ENCODE measurements around the gene PDX1. TPM values are rescaled to one million over a fixed set of nuclear protein-coding genes. Genes with fewer than 3 reads are reported as not detected.
"Not testable (repeated sequence)": the region's sequence is repeated elsewhere in the genome, so short reads cannot be mapped to it uniquely, and the experiment has no call there.

The PDX1 gene
- total RNA-seq, 4 donors from 2014 or later, result not detected

DNA sequence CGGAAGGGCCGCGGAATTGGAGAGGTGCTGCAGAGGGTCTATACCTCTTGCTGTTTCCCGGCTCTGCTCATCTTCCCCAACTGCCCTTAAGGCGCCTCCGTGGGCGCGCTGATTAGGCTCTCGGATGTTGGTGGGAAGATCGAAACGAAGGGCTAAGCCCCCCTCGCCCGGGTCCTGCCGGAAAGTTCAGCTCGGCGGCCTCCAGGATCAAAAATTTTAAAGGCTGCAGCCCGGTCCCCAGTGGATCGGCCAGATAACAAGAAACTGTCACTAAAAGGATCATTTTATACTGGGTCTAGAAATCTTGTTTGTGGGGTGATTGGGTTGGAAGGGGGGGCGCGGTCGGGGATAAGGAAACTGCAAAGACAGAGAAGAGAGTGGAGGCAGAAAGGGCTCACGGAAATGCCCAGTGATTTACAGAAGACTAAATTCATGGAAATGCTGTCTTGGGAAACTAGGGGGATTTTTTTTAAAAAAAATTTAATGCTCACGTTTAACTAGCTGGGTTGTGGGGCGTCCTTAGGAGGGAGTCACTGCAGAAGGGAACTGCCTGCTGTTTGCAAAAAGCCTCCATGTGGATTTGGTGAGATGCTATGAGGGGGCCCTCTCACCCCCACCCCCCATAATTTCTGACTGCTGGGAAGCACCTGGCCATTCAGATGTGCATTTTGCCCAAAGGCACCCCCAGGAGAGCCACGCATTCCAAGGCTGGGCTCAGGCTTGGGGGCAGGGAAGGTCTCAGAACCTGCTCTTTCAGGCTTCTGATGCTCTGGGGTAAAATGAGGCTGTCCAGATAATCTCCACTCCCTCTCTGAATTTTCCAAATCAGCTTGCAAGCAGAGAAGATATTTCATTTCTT, 41.7 kb downstream of the PDX1 start:
- Histone ChIP-seq H3K4me3 (peak overlapping the region; percentile 45), H3K9me3 (no peaks in the 10 kb centered on the region), H3K4me1 (peaks cover 23% of the 10 kb centered on the region), H3K27ac (no peak overlapping the region), H3K36me3 (no peaks in the 10 kb centered on the region), H3K27me3 (peaks cover 94% of the 10 kb centered on the region)
- TF ChIP-seq POLR2A (IDR thresholded peaks at IDR 0.05) (no peak), EP300 (IDR thresholded peaks at IDR 0.05) (no peak)
- DNase-seq (ENCODE audit: low spot score in 2 of 2), result no peak
- WGBS, result 12% methylated on average over 22 of the region's 25 CpGs

DNA sequence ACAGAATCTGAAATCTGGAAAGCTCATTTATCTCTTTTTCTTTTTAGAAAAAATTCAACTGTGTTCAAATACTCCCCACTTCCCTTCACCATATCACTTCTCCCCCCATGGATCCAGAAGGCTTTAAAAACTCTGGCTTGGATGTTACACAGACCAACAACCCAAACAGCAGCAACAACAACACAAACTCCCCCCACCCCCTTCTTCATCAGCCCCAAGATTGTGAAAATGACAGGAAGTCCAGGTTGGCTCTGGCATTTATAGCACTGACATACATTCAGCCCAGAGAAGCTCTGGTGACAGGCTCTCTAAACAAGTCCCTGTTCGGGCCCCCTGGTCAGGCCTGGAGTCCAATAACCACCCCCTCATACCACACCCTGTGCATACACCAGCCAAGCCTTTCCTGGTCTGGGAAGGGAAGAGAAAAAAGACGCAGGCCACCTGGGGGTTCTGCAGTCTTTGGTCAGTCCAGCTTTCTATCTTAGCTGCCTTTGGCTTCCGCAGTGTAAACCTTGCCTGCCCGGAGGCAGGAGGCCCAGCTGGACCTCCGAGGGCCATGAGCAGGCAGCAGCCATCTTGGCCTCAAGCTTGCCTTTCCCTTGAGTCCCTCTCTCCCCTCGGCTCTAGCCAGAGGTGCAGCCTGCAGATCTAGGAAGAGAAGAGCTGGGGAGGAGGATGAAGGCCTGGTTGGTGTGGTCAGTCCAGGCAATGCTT, 42.5 kb downstream of the PDX1 start:
- 68% methylated on average over 5 of the region's 6 CpGs for WGBS
- no peak overlapping the region for H3K27ac ChIP-seq
- peaks cover 94% of the 10 kb centered on the region for H3K27me3 ChIP-seq
- peak in 1 of 2 donors; percentile 43 for DNase-seq (ENCODE audit: low spot score in 2 of 2)
- H3K36me3 ChIP-seq, result no peaks in the 10 kb centered on the region
- peaks cover 32% of the 10 kb centered on the region for H3K4me1 ChIP-seq
- H3K4me3 ChIP-seq, result no peak overlapping the region
- TF ChIP-seq, protein P1, sequence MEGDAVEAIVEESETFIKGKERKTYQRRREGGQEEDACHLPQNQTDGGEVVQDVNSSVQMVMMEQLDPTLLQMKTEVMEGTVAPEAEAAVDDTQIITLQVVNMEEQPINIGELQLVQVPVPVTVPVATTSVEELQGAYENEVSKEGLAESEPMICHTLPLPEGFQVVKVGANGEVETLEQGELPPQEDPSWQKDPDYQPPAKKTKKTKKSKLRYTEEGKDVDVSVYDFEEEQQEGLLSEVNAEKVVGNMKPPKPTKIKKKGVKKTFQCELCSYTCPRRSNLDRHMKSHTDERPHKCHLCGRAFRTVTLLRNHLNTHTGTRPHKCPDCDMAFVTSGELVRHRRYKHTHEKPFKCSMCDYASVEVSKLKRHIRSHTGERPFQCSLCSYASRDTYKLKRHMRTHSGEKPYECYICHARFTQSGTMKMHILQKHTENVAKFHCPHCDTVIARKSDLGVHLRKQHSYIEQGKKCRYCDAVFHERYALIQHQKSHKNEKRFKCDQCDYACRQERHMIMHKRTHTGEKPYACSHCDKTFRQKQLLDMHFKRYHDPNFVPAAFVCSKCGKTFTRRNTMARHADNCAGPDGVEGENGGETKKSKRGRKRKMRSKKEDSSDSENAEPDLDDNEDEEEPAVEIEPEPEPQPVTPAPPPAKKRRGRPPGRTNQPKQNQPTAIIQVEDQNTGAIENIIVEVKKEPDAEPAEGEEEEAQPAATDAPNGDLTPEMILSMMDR (IDR thresholded peaks at IDR 0.05), result no peak
- no peak for TF ChIP-seq POLR2AphosphoS5 (IDR thresholded peaks at IDR 0.05)
- no peak for TF ChIP-seq EP300 (IDR thresholded peaks at IDR 0.05)
- TF ChIP-seq POLR2A (IDR thresholded peaks at IDR 0.05), result no peak
- no peaks in the 10 kb centered on the region for H3K9me3 ChIP-seq

DNA sequence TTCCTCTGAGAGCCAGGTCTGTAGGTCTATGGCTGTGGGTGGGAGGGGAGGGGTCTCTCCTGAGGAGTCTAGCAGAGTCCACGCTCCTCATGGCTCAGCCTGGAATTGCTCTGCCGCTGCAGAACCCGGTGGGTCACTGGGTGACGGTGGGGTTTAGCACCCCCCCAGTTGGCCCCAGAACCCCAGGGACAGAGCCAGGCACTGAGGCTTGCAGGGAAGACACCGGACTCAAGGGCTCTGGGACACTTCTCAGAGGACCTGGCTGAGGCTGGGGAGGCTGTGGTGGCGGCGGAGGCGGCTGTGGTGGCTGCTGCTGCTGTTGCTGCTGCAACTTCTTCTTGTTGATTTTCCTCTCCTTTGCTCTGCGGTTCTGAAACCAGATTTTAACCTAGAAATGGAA, 43.2 kb downstream of the PDX1 start:
- peak in 1 of 2 donors; percentile 67 for DNase-seq (ENCODE audit: low spot score in 2 of 2)
- no peak for TF ChIP-seq POLR2AphosphoS5 (IDR thresholded peaks at IDR 0.05)
- no peak for TF ChIP-seq POLR2A (IDR thresholded peaks at IDR 0.05)
- no peak for TF ChIP-seq EP300 (IDR thresholded peaks at IDR 0.05)
- TF ChIP-seq, protein P1 (IDR thresholded peaks at IDR 0.05), result no peak
- Histone ChIP-seq H3K27ac (no peak overlapping the region), H3K4me1 (peaks cover 37% of the 10 kb centered on the region), H3K4me3 (no peak overlapping the region), H3K9me3 (no peaks in the 10 kb centered on the region), H3K36me3 (no peaks in the 10 kb centered on the region), H3K27me3 (peaks cover 95% of the 10 kb centered on the region)
- WGBS, result 78% methylated on average over 9 of the region's 9 CpGs

DNA sequence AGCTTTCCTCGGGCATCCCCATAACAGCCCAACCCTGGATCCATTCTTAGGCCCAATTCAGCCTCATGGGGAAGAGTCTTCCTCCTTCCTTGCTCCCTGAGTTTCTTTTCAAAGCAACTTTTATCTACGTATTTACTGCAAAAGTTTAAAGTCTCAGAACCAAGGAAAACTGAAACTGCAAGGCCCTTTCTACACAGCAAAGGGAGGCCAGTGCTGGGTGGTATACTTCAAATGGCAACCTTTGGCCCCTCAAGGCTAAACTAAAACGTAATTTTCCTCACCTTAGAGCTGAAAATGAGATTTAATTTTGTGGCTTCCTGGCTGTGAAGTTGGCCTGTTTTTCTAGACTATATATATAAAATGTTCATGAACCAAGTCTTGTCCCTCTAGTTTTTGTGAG, 43.7 kb downstream of the PDX1 start:
- DNase-seq (ENCODE audit: low spot score in 2 of 2), result no peak
- H3K27me3 ChIP-seq, result peaks cover 96% of the 10 kb centered on the region
- H3K27ac ChIP-seq, result no peak overlapping the region
- no peak overlapping the region for H3K4me3 ChIP-seq
- WGBS, result 78% methylated on average over 3 of the region's 3 CpGs
- H3K4me1 ChIP-seq, result peaks cover 42% of the 10 kb centered on the region
- H3K9me3 ChIP-seq, result no peaks in the 10 kb centered on the region
- TF ChIP-seq, protein P1 (IDR thresholded peaks at IDR 0.05), result no peak
- no peak for TF ChIP-seq POLR2A (IDR thresholded peaks at IDR 0.05)
- TF ChIP-seq POLR2AphosphoS5 (IDR thresholded peaks at IDR 0.05), result no peak
- no peak for TF ChIP-seq EP300 (IDR thresholded peaks at IDR 0.05)
- no peaks in the 10 kb centered on the region for H3K36me3 ChIP-seq

DNA sequence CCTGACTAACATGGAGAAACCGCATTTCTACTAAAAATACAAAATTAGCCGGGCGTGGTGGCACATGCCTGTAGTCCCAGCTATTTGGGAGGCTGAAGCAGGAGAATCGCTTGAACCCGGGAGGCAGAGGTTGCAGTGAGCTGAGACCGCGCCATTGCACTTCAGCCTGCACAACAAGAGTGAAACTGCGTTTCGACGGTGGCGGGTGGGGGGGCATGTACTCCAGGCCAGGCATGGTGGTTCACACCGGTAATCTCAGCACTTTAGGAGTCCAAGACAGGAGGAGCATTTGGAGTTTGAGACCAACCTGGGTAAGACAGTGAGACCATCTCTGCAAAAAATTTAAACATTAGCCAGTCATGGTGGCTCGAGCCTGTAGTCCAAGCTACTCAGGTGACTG, 44.4 kb downstream of the PDX1 start:
- not testable (repeated sequence) for H3K36me3 ChIP-seq; DNase-seq (ENCODE audit: low spot score in 2 of 2); H3K27ac ChIP-seq; H3K4me3 ChIP-seq; H3K9me3 ChIP-seq
- 61% methylated on average over 13 of the region's 13 CpGs for WGBS
- peaks cover 96% of the 10 kb centered on the region for H3K27me3 ChIP-seq
- peaks cover 49% of the 10 kb centered on the region for H3K4me1 ChIP-seq

DNA sequence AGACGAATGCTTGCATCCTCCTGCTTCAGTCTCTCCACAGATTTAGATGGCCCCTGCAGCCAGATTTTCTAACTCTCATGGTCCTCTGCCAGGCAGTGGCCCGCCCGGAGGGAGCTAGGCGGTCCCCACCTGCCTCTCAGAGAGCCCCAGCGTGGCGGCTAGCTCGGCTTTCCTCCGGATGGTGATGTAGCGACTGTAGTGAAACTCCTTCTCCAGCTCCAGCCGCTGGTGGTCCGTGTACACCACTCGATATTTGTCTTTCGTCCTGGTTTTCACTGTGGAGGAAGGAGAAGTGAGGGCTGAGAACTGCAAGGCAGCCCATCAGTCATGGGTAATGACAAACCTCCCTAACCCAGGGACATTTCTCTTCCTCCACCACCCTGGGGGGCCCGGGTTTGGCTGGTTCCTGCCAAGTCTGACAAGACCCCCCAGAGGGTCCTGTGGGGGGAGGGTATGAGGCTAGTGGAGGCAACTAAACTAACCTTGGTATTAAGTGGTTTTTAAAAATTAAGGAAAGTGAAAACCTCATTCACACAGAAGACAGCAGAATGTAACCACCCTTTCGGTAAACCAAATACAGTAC, 45.0 kb downstream of the PDX1 start:
- no peak for DNase-seq (ENCODE audit: low spot score in 2 of 2)
- Histone ChIP-seq H3K27ac (no peak overlapping the region), H3K9me3 (no peaks in the 10 kb centered on the region), H3K4me1 (peaks cover 46% of the 10 kb centered on the region), H3K4me3 (no peak overlapping the region), H3K27me3 (peaks cover 96% of the 10 kb centered on the region), H3K36me3 (no peaks in the 10 kb centered on the region)
- TF ChIP-seq POLR2AphosphoS5 (IDR thresholded peaks at IDR 0.05) (no peak), POLR2A (IDR thresholded peaks at IDR 0.05) (no peak), EP300 (IDR thresholded peaks at IDR 0.05) (no peak)
- TF ChIP-seq, protein P1 (IDR thresholded peaks at IDR 0.05), result no peak
- 23% methylated on average over 14 of the region's 15 CpGs for WGBS
